ENCODE data around the gene RASAL3. TPM values are rescaled to one million over a fixed set of nuclear protein-coding genes. Genes with fewer than 3 reads are reported as not detected.

The RASAL3 gene
- total RNA-seq, 1 donor from 2014 or later = not detected

- Mint-ChIP-seq H3K9me3 (ENCODE audit: unreplicated experiment) (peaks cover 9% of the 10 kb centered on the region), H3K4me1 (ENCODE audit: low read depth, unreplicated experiment) (no peaks in the 10 kb centered on the region), H3K27ac (ENCODE audit: unreplicated experiment) (no peak overlapping the region), H3K4me3 (ENCODE audit: unreplicated experiment) (peak overlapping the region; percentile 15), H3K27me3 (ENCODE audit: unreplicated experiment) (peaks cover 34% of the 10 kb centered on the region), H3K36me3 (ENCODE audit: unreplicated experiment) (peaks cover 5% of the 10 kb centered on the region)
- TF ChIP-seq, protein P1, sequence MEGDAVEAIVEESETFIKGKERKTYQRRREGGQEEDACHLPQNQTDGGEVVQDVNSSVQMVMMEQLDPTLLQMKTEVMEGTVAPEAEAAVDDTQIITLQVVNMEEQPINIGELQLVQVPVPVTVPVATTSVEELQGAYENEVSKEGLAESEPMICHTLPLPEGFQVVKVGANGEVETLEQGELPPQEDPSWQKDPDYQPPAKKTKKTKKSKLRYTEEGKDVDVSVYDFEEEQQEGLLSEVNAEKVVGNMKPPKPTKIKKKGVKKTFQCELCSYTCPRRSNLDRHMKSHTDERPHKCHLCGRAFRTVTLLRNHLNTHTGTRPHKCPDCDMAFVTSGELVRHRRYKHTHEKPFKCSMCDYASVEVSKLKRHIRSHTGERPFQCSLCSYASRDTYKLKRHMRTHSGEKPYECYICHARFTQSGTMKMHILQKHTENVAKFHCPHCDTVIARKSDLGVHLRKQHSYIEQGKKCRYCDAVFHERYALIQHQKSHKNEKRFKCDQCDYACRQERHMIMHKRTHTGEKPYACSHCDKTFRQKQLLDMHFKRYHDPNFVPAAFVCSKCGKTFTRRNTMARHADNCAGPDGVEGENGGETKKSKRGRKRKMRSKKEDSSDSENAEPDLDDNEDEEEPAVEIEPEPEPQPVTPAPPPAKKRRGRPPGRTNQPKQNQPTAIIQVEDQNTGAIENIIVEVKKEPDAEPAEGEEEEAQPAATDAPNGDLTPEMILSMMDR (IDR thresholded peaks at IDR 0.05; ENCODE audit: partially characterized antibody, unreplicated experiment) = no peak
- no peak for DNase-seq
Measured at GRCh38 chr19:15456871-15457700, 7.3 kb downstream of the RASAL3 start.

DNA sequence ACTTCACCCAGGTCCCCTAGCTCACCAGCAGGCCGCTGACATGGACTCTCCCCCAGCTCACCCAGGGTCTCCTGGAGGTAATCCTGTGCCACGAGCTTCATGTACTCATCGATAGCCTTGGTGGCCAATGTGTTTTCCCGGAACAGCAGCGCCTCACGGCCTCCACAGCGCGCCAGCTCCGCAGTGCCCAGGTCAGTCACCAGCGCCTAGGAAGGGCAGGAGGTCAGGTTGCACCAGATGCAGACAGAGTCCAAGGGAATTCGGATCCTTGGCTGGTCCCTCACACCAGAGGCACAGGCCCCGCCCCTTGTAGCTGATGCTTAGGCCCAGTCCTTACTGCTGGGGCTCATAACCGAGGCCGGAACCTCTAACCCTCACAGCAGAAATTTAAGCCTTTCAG is 7.9 kb downstream of the RASAL3 start:
- no peak for DNase-seq
- TF ChIP-seq, protein P1 (IDR thresholded peaks at IDR 0.05; ENCODE audit: partially characterized antibody, unreplicated experiment) = no peak
- Mint-ChIP-seq H3K27me3 (ENCODE audit: unreplicated experiment) (peaks cover 29% of the 10 kb centered on the region), H3K36me3 (ENCODE audit: unreplicated experiment) (peaks cover 5% of the 10 kb centered on the region), H3K9me3 (ENCODE audit: unreplicated experiment) (peaks cover 9% of the 10 kb centered on the region), H3K27ac (ENCODE audit: unreplicated experiment) (no peak overlapping the region), H3K4me3 (ENCODE audit: unreplicated experiment) (peak overlapping the region; percentile 15), H3K4me1 (ENCODE audit: low read depth, unreplicated experiment) (no peaks in the 10 kb centered on the region)

GRCh38 chr19:15455996-15456395 is 8.3 kb downstream of the RASAL3 start:
- TF ChIP-seq, protein P1 (IDR thresholded peaks at IDR 0.05; ENCODE audit: partially characterized antibody, unreplicated experiment) = no peak
- peaks cover 5% of the 10 kb centered on the region for H3K36me3 Mint-ChIP-seq (ENCODE audit: unreplicated experiment)
- no peak overlapping the region for H3K27ac Mint-ChIP-seq (ENCODE audit: unreplicated experiment)
- no peak overlapping the region for H3K4me3 Mint-ChIP-seq (ENCODE audit: unreplicated experiment)
- DNase-seq = no peak
- no peaks in the 10 kb centered on the region for H3K4me1 Mint-ChIP-seq (ENCODE audit: low read depth, unreplicated experiment)
- peaks cover 29% of the 10 kb centered on the region for H3K27me3 Mint-ChIP-seq (ENCODE audit: unreplicated experiment)
- peaks cover 9% of the 10 kb centered on the region for H3K9me3 Mint-ChIP-seq (ENCODE audit: unreplicated experiment)

DNA sequence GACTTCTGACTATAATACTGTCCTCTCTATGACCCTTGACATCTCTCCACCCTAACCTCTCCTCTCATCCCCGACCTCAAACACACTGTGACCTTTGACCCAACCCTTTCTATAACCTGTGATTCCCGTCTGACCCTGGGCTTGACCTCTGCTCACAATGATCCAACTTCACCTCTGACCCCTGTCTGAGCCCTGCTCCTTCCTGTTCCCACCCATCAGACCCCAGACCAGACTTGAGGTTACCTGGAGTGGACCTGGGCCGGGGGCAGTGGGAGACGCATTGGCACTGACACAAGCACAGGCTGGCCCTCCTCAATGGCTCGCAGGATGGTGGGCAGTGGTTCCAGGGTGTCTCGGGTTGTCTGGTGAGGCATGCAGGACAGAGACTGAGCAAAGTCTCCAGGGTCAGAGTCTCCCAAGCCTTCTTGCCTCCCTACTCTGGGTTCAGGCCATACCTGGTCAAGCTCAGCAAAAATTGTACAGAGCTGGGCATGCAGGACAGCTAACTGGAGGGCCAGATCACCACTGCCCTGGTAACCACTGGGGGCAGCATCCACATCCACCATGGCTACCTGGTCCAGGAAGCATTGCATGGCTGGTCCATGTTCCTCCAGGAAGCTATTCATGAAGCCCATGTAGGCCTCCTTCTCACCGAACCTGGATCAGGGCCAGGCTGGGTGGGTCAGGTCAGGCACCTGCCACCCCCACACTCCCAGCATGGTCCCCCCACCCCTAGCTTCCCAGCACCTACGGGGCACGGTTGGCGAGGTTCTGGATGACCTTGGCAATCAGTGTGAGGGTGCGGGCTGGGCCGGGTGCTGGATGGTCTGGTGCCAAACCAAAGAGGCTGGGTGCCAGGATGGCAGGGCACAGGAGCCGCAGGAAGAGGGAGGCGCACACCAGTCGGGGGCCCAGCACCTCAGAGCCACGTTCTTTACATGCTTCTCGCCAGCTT is 10.2 kb downstream of the RASAL3 start:
- Mint-ChIP-seq H3K4me1 (ENCODE audit: low read depth, unreplicated experiment) (no peaks in the 10 kb centered on the region), H3K9me3 (ENCODE audit: unreplicated experiment) (peaks cover 9% of the 10 kb centered on the region), H3K4me3 (ENCODE audit: unreplicated experiment) (peak overlapping the region; percentile 38), H3K27me3 (ENCODE audit: unreplicated experiment) (peaks cover 23% of the 10 kb centered on the region), H3K36me3 (ENCODE audit: unreplicated experiment) (peaks cover 5% of the 10 kb centered on the region), H3K27ac (ENCODE audit: unreplicated experiment) (no peak overlapping the region)
- TF ChIP-seq, protein P1 (IDR thresholded peaks at IDR 0.05; ENCODE audit: partially characterized antibody, unreplicated experiment) = no peak
- no peak for DNase-seq
